Renal cortex interstitium (tissue), 11 donors: ENCODE results near the gene SEMA4D. TPM values are rescaled to one million over a fixed set of nuclear protein-coding genes. Genes with fewer than 3 reads are reported as not detected.
"Not testable (repeated sequence)": the region's sequence is repeated elsewhere in the genome, so short reads cannot be mapped to it uniquely, and the experiment has no call there.

Experiments
- DNase-seq, 11 donors: peaks; one replicate each; pipeline ENCODE4 v3.0.0-alpha.2; 2013; ENCODE audit warnings: low read depth in 9 of 11, low spot score in 4 of 11; ENCODE audit errors: extremely low read depth in 1 of 11
- polyA plus RNA-seq, 3 donors: library from polyadenylated mRNA; unstranded; fragments of 120-200 nt; gene quantifications; one replicate each; pipeline ENCODE4 v1.2.1, GENCODE V29; 2013; ENCODE audit not compliant: insufficient read length in 3 of 3

SEMA4D gene
- polyA plus RNA-seq, 3 donors: 46.9 to 68.0 (median 49.1) TPM

DNA sequence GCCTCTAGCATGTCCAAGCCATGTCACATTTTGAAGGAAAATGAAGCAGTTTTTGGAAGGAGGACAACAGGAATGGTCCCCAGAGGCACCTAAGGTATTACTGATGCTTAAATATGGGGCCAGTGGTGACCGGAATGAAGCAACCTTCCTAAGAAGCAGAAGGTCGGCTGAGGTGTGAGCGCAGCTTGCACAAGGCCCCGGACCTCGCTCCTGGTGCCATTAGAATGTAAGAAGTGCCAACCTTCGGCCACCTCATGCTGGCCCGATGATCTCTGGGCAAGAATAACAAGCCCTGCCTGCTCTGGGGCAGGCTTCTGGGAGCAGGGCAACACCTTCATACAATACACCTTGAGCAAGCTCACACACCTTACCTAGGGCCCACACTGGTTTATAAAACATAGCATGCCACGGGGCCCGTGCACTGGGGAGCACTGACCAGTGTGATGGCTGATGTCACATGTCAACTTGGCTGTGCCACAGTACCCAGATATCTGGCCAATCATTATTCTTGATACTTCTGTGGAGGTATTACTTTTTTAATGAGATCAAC, 21.9 kb downstream of the SEMA4D start:
- no peak for DNase-seq

DNA sequence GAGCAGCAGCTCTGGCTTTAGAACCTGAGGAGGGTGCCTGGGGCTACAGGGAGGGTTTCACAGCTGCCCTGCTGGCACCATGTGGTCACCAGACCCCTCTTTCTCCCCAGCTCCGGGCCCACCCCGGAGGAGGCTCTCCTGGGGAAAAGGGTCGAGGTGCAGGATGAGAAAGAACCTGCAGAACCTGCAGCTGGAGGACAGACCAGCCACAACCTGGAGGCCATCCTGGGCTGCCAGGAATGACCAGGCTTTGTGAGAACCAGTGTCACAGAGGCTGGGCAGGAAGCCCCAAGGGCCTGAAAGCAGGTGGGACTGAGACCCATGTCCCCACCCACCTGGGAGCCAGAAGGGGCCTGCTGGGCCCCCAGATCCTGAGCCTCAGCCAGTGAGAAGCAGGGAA, 23.0 kb downstream of the SEMA4D start:
- no peak for DNase-seq

DNA sequence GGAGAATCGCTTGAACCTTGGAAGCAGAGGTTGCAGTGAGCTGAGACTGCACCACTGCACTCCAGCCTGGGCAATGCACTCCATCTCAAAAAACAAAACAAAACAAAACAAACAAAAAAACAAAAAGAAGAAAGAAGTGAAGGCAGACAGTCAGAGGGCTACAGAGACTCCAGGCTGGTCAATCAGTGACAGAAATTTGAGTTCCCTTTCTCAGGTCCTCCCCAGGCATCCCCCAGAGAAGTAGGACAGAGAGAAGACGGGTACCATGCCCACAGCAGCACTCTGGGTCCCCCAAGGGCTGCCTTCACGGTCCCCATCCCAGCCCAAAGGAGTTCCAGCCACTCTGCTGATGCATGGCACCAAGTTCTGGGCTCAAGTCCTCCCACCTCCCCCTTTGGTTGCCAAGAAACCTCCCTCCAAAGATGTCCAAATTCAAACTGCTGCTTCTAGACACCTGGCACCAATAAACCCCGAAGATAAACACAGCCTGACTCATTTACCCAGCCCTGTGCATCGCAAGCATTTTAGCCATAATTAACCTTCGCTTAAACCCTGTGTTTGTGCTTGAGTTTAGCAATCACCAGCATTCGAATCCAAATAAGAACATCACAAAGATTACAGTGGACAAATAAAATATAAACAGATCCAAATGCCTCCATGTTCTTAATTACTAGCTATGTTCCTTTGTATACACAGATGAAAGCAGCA, 24.0 kb downstream of the SEMA4D start:
- no peak for DNase-seq

DNA sequence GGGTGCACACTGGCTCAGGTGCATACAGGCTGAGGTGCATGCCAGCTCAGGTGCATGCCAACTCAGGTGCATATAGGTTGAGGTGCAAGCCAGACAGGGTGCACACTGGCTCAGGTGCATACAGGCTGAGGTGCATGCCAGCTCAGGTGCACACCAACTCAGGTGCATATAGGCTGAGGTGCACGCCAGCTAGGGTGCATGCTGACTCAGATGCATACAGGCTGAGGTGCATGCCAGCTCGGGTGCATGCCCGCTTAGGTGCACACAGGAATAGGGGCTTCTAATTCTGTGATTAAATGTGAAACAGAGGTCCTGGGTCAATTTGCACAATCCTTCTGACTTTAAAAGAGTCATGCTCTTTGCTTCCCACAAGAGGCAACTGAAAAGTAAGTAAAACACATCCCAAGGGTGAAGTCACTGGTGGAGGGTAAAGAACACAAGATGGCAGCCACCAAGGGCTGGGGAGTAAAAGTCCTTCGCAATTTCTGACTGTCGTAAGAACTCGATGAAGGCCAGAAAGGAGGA, 26.1 kb downstream of the SEMA4D start:
- not testable (repeated sequence) for DNase-seq

DNA sequence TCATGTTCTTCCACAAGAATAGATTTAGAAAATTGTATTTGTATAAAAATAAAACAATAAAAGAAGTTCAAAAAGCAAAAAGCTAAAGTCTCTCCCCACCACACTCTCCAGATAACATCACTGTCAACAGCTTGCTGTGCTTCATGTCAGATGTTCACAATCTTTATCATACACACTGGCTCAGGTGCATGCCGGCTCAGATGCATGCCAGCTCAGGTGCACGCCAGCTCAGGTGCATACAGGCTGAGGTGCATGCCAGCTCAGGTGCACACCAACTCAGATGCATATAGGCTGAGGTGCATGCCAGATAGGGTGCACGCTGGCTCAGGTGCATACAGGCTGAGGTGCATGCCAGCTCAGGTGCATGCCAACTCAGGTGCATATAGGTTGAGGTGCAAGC, 26.5 kb downstream of the SEMA4D start:
- no peak for DNase-seq

DNA sequence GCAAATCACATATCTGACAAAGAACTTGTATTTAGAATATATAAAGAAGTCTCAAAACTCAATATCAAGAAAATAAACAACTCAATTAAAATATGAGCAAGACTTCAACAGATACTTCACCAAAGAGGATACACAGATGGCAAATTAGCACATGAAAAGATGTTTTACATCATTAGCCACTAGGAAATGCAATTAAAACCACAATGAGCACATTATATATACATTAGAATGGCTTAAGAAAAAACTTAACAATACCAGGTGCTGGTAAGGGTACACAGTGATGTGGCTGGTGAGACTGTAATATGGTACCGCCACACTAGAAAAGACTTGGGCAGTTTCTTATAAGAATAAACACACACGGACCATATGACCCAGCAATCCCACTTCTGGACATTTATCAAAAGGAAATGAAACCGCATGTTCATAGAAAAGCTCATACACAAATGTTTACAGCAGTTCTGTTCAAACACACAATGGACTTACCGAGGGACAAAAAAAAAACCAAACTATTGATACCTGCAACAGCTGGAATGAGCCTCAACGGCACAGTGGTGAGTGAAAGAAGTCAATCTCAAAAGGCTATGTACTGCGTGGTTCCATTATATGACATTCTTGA, 27.6 kb downstream of the SEMA4D start:
- no peak for DNase-seq

DNA sequence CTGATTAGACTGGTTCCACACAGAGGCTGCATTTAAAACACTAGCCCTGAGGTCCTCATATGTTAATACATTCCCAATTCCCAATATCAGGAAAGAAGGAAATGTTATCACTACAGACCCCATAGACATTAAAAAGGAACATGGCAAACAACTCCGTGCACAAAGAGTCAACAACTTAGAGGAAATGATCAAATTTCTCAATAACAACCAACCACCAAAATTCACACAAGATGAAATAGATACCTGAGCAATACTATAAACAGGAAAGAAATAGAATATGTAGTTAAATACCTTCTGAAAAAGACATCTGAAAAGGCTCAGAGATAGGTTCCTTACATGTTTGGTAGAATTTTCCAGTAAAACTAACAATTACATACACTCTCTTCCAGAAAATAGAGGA, 28.9 kb downstream of the SEMA4D start:
- no peak for DNase-seq

DNA sequence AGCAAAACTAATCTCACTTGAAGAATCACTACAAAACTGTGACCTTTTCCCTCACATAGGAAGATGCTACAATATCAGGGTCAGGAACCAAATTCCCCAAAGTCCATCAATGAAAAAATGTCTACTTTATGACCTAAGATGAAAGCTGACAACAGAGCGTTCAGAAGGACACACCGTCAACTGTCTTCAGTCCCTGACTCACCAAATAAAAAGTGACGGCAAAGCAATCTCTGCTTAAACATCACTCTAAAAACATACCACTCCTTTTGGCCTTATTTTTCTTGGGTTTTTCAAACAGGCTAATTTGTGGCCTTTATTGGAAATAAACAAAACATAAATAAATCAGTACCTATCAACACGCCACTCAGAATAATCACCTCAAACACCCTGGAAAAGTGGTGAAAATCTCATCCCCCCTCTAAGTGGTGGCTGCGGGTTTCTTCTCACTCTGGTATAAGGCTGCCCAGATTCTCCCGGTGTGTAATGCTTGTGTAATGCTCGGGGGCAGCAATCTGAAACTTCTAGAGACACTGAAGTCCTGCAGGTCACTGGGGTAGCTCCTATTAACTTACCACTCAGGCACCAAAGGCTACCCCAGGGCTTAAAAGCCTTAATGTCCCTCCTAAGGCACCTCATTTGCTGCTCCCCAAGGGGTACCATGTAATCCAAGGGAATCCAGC, 29.5 kb downstream of the SEMA4D start:
- no peak for DNase-seq

DNA sequence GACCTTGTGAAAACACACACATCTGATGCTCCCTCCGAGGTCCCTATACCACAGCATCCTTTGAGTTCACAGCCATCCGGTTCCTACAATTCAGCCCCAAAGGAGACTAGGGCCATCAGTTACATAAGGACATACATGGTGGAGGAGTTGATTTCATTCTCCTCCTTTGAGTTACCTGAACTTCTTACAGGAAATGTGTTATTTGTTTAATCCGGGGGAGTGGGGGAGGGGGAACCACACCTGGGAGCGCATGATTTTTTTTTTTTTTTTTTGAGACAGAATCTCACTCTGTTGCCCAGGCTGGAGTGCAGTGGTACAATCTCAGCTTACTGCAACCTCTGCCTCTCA, 30.7 kb downstream of the SEMA4D start:
- no peak for DNase-seq

DNA sequence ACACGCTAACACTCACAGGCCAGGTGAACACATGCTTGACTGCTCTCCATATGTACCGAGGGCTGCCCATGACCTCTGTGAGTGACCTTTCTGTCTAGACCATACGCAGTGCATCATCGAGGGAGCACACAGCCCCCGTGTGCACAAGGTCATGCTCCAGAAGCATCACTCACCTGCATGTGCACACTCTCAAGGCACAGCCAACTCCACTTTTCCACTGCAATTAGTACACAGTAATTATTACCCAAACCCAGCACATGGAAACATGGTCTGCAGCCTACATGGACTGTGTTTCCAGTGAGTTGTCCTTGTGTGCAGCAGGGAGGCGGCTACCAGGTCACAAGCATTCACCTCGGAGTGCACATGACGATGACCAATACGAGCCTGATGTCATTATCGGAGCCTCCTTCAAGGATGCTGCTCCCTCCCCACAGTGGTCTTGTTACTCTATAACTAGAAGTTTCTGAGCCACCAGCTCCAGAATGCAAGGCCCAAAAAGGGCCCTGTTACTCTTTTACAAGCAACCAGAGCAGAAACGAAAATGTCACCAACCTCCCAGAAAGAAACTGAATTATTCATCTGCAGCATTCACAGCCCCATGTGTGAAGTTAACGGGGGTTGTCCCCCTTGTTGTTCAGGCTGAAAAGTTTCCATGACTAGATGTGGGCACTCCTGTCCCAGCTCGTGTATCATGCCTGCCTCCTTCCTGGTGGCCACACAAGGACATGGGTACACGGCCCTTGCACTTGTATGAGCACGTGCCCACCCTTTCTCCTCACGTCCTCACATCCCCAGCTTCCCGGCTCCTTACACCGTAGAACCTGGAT, 31.2 kb downstream of the SEMA4D start:
- DNase-seq: peak in 2 of 11 donors; percentile 33 to 43

DNA sequence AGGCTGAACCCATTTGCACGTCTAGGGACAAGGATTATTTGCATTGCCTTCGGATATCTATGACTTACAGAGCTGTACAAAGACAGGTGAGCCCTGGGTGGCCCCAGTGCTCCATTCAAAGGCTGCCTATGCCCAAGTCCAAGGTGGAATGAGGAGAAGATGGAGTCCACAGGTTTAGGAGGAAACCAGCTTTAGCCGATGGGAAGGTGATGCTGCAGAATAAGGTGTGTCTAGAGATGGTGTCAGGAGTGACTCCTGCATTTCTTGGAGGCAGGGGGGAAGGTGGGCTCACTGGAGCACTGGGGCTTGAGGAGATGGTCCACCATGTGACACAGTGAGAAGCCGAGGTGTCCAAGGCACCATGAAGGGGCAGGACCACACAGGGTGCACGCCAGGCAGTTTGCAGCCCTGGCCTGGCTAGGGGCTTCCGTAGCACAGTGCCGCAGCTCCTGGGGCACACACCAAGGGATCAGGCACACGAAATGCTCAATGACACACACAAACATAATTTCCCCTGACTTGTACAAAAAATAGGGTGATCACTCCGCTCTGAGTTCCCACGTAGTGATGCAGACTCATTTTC, 32.1 kb downstream of the SEMA4D start:
- DNase-seq: no peak

DNA sequence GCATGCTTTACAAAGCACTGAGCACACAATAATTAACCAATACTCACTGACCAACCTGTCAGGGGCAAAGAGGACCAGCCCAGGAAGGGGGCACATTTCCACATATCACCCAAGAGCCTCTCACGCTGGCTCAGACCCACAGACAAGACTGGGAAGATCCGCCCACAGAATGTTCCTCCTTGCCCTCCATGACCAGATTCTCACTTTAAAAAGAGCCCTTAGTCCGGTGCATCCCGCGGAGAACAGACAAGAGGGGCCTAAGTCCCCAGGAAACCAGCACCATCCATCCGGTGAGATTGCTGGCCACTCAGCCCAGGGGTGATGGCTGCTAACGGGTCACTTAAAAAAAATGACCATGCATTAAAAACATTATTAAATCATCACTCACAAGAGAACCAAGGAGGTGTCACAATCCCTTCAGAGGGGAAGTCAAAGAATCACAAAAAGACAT, 32.9 kb downstream of the SEMA4D start:
- DNase-seq: no peak

DNA sequence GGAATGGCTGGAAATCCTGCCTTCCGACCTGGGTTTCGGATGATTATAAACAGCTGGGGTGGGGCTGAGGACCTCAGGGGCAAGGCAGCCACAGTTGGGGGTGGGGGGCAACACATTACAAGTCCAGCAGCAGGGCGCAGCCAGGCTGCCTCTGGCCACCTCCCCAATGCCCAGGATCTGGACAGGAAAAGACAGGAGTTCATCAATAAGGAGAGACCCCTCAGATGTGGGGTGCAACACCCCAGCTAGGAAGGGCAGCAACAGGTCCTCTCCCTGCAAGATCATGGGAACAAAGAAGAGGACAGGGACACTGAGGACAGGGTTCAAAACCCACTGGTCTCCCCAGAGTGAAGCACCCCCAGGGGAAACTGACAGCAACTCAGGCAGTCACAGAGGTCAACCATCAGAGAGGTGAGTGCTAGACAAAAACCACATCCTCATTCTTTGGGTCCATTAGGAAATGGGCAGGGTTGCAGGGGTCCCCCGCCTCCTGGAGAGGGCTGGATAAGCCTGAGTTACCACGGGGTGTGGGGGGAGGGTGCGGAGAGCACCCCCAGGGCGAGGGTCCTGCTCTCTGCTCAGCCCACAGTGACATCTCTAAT, 33.5 kb downstream of the SEMA4D start:
- DNase-seq: no peak

DNA sequence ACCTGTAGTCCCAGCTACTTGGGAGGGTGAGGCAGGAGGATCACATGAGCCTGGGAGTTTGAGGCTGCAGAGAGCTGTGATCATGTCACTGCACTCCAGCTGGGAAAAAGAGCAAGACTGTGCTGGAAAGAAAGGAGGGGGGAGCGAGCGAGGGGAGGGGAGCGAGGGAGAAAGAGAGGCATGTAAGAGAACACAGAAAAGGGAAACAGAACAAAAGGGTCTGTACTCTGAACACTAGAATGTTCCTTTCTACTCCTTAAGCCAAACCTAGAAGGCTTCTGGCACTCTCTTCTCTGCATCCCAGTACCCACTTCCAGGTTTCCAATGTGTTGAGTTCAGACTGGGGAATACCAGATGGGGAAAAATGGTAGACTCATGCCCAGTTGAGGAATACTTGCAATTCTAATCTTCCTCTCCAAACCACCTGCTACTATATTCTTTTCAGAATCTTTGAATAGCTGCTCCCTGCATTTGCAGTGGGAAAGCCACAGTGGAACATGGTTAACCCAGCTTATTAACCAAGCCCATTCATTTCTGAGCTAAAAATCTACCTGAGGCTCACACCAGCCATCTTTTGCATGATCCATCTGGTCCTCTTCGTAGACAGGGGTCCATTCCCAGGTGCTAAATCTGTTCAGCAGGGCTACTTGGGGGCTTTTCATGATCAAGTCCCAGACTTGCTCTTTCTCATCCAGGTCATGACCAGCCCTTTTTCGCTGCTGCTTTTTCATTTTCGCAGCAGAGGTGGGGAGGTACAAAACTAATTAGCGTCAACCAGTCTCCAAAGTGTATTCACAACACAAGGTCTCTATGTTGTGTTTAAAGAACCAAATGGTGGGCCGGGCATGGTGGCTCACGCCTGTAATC, 34.9 kb downstream of the SEMA4D start:
- no peak for DNase-seq

DNA sequence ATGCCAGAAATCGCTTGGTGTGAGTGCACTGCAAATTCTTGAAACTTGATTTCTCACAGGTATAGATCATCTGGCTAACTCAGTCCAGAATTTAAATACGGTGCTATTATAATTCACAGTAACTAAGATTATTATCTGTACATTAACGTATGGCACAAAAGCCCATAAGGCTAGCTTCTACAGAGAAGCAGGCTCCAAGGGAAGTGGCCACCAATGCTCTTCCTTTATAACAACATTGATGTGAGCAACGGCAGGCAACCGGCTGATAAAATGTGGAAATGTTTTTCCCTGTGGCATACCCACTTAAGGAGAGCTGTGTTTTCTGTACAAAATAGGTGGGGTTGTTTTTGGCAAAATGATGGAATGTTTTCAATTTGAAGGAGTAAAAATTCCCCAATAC, 35.7 kb downstream of the SEMA4D start:
- DNase-seq: no peak

DNA sequence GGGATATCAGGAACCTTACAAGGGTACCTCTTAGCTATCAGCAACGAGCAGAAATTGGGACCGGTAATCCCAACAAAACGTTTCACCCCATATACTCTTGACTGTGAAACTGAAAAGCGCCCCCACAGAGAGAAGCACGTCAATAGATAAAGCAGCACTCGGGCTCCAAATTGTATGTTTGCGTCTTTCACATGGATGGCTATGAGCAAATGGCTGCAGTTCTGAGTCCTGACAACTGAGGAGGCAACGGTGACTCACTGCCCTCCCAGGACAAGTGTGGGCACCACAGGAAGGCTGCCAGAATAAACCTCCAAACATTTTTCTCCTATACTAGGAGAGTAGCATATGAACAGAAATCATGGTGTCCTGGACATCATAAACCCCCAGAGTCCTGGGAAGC, 36.6 kb downstream of the SEMA4D start:
- DNase-seq: no peak

DNA sequence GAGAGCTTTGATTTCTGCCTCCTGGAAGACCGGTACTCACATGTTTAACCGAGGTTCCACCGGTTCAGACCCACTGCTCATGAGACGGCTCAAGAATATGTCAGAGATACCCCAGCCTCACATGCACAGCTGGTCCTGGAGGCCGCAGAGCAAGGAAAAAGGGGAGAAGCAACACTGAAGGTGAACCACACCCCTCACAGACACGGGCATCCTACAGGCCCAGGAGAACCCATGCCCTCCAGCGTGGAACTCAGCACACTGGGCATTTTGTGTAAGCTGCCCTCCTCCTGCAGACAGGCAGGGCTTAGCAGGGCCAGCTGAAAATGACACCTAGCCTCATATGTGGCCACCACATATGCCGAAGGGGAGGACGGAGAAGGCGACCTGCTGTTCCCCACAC, 37.4 kb downstream of the SEMA4D start:
- DNase-seq: no peak
